ENCODE results near the gene DNAJC4. TPM values are rescaled to one million over a fixed set of nuclear protein-coding genes. Genes with fewer than 3 reads are reported as not detected.

The DNAJC4 gene
- total and polyA plus RNA-seq, 9 of the 15 experiments (the other 6 are each of a cell fraction or from before 2014, with no cell fraction given): 4.0 to 32.6 (median 19.9) TPM

DNA sequence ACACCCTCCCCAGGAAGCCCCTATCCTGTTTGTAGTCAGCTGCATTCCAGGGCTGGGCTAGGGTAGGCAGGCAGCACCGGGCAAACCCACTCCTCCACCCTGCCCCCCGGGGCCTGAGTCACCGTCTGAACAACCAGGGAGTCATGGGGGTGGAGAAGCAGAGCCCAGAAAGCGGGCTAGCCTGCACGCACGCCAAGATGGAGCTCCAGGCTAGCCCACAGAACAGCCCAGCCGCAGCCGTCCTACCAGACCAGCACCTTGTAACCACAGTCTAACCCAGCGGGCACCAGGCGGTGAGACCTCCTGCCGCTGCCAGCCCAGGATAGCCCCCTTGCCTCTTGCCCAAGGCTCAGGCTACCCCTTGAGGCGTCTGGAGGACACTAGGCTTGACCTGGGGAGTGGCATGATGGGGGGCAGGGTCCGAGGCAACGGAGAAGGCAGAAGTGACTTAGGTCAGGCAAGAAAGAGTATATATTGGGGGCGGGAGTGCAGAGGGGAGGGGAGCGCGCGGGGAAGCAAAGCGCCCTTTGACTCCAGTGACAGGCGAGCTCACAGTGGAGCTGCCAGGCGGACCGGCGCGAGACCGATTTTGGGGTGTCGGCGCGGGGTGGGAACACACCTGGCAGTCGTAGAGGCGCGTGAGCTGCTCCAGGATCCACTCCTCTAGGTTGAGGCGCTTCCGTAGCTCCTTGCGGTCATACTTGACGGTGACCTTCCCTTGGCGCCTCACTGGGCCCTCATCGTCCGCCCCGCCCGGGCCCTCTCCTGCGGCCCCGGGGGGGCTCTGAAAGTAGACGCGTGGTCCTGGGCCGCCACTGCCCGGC is 15.7 kb downstream of the DNAJC4 start (continued):
- TF ChIP-seq FOXK1 (CRISPR knock-in tag; IDR thresholded peaks at IDR 0.05; ENCODE audit: borderline replicate concordance): no peak
- no peak for TF ChIP-seq HOXB6 (CRISPR knock-in tag; IDR thresholded peaks at IDR 0.05; ENCODE audit: borderline replicate concordance)
- TF ChIP-seq ZNF24 (IDR thresholded peaks at IDR 0.05): 0 out of 2 replicates have a peak, but pooled peaks have one; percentile 39
- TF ChIP-seq DNMT1 (IDR thresholded peaks at IDR 0.05): no peak
- TF ChIP-seq, protein P1, sequence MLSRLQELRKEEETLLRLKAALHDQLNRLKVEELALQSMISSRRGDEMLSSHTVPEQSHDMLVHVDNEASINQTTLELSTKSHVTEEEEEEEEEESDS (CRISPR knock-in tag; IDR thresholded peaks at IDR 0.05): no peak
- TF ChIP-seq, protein P2, sequence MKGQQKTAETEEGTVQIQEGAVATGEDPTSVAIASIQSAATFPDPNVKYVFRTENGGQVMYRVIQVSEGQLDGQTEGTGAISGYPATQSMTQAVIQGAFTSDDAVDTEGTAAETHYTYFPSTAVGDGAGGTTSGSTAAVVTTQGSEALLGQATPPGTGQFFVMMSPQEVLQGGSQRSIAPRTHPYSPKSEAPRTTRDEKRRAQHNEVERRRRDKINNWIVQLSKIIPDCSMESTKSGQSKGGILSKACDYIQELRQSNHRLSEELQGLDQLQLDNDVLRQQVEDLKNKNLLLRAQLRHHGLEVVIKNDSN (CRISPR knock-in tag; IDR thresholded peaks at IDR 0.05): no peak
- no peak for TF ChIP-seq GTF2F1 (IDR thresholded peaks at IDR 0.05; ENCODE audit: low read depth, low read length)
- TF ChIP-seq, protein P3, sequence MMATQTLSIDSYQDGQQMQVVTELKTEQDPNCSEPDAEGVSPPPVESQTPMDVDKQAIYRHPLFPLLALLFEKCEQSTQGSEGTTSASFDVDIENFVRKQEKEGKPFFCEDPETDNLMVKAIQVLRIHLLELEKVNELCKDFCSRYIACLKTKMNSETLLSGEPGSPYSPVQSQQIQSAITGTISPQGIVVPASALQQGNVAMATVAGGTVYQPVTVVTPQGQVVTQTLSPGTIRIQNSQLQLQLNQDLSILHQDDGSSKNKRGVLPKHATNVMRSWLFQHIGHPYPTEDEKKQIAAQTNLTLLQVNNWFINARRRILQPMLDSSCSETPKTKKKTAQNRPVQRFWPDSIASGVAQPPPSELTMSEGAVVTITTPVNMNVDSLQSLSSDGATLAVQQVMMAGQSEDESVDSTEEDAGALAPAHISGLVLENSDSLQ (IDR thresholded peaks at IDR 0.05): no peak
- TF ChIP-seq NFIX (CRISPR knock-in tag; IDR thresholded peaks at IDR 0.05; ENCODE audit: low read depth): no peak
- no peak for TF ChIP-seq ZSCAN29 (IDR thresholded peaks at IDR 0.05)
- no peak for TF ChIP-seq FOXP1 (CRISPR knock-in tag; IDR thresholded peaks at IDR 0.05)
- TF ChIP-seq NFE2 (IDR thresholded peaks at IDR 0.05; ENCODE audit: low read depth): peak; percentile 61
- no peak for TF ChIP-seq CAMTA2 (CRISPR knock-in tag; conservative IDR thresholded peaks at IDR 0.05)
- TF ChIP-seq, protein P4, sequence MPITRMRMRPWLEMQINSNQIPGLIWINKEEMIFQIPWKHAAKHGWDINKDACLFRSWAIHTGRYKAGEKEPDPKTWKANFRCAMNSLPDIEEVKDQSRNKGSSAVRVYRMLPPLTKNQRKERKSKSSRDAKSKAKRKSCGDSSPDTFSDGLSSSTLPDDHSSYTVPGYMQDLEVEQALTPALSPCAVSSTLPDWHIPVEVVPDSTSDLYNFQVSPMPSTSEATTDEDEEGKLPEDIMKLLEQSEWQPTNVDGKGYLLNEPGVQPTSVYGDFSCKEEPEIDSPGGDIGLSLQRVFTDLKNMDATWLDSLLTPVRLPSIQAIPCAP (CRISPR knock-in tag; IDR thresholded peaks at IDR 0.05; ENCODE audit: borderline replicate concordance): no peak
- no peak for TF ChIP-seq MCM7 (IDR thresholded peaks at IDR 0.05)
- no peak for TF ChIP-seq ZNF274 (IDR thresholded peaks at IDR 0.05; ENCODE audit: borderline replicate concordance, low read depth, low read length)
- TF ChIP-seq POLR2AphosphoS2 (IDR thresholded peaks at IDR 0.05; ENCODE audit: low read length): no peak
- no peak for TF ChIP-seq ZNF561 (CRISPR knock-in tag; conservative IDR thresholded peaks at IDR 0.05)
- no peak for TF ChIP-seq SAFB (IDR thresholded peaks at IDR 0.05; ENCODE audit: borderline replicate concordance, low read depth, low read length)
- peak; percentile 22; the same call in 1 of the 2 replicates for TF ChIP-seq CHD2 (IDR thresholded peaks at IDR 0.05; ENCODE audit: low read depth, low read length)
- TF ChIP-seq, protein P5, sequence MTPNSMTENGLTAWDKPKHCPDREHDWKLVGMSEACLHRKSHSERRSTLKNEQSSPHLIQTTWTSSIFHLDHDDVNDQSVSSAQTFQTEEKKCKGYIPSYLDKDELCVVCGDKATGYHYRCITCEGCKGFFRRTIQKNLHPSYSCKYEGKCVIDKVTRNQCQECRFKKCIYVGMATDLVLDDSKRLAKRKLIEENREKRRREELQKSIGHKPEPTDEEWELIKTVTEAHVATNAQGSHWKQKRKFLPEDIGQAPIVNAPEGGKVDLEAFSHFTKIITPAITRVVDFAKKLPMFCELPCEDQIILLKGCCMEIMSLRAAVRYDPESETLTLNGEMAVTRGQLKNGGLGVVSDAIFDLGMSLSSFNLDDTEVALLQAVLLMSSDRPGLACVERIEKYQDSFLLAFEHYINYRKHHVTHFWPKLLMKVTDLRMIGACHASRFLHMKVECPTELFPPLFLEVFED (CRISPR knock-in tag; conservative IDR thresholded peaks at IDR 0.05): no peak
- peak; percentile 22; the same call in 1 of the 2 replicates for TF ChIP-seq ATF7 (IDR thresholded peaks at IDR 0.05)
- peak; percentile 44; the same call in 1 of the 2 replicates for TF ChIP-seq ERF (CRISPR knock-in tag; IDR thresholded peaks at IDR 0.05)
- no peak for TF ChIP-seq FOXM1 (IDR thresholded peaks at IDR 0.05; ENCODE audit: low read depth)
- no peak for TF ChIP-seq FOXM1 (CRISPR knock-in tag; IDR thresholded peaks at IDR 0.05; ENCODE audit: low read depth)
- no peak for TF ChIP-seq ZNF785 (CRISPR knock-in tag; IDR thresholded peaks at IDR 0.05)
- TF ChIP-seq NCOR1 (IDR thresholded peaks at IDR 0.05): peak; percentile 45
- no peak for TF ChIP-seq ZNF174 (CRISPR knock-in tag; IDR thresholded peaks at IDR 0.05)
